Measurements from ENCODE around the gene CCNL1. TPM values are rescaled to one million over a fixed set of nuclear protein-coding genes. Genes with fewer than 3 reads are reported as not detected.
"Not testable (repeated sequence)": the region's sequence is repeated elsewhere in the genome, so short reads cannot be mapped to it uniquely, and the experiment has no call there.

CCNL1 gene
- polyA plus RNA-seq, 1 donor (not counting 4 experiments of a cell fraction or from before 2014, with no cell fraction given) = 136 TPM

- no peak overlapping the region for H3K27ac ChIP-seq (ENCODE audit: control insufficient read depth, insufficient read depth, low read length)
- no peak overlapping the region for H3K9ac ChIP-seq (ENCODE audit: control insufficient read depth, extremely low read depth, insufficient read depth, low read length)
- no peak overlapping the region for H3K4me2 ChIP-seq (ENCODE audit: control insufficient read depth, extremely low read depth, insufficient read depth, low read depth, low read length)
- no peaks in the 10 kb centered on the region for H3K36me3 ChIP-seq (ENCODE audit: control insufficient read depth in 2 of 2, extremely low read depth in 1 of 2, insufficient read depth in 2 of 2, low read length in 2 of 2)
- dilution Hi-C loops (cut with MboI; ENCODE audit: extremely low pct_ligation_motif_present, low sequenced_read_pairs) = no loop called here
- peaks cover 28% of the 10 kb centered on the region for H3K4me1 ChIP-seq (ENCODE audit: control insufficient read depth, extremely low read depth, insufficient read depth, low read length)
- no peak for TF ChIP-seq CTCF (optimal IDR thresholded peaks at IDR 0.05 in 1 of 3, IDR thresholded peaks at IDR 0.05 in 1 of 3, conservative IDR thresholded peaks at IDR 0.05 in 1 of 3; ENCODE audit: extremely low read depth in 1 of 3, insufficient read depth in 2 of 3, low read length in 3 of 3)
- TF ChIP-seq EZH2 (IDR thresholded peaks at IDR 0.05; ENCODE audit: low read length) = no peak
- no peaks in the 10 kb centered on the region for H3K79me2 ChIP-seq (ENCODE audit: control insufficient read depth, insufficient read depth, low read length)
- H3K9me3 ChIP-seq (ENCODE audit: control insufficient read depth, low read depth, low read length) = no peaks in the 10 kb centered on the region
- no peak overlapping the region for H3K4me3 ChIP-seq (ENCODE audit: control insufficient read depth in 2 of 3, extremely low read depth in 1 of 3, insufficient read depth in 2 of 3, low read depth in 1 of 3, low read length in 3 of 3)
- no peak for DNase-seq (ENCODE audit: low read depth, low spot score)
- H3K27me3 ChIP-seq (ENCODE audit: control insufficient read depth, extremely low read depth, insufficient read depth, low read length) = no peaks in the 10 kb centered on the region
- H3K9me1 ChIP-seq (ENCODE audit: control insufficient read depth, extremely low read depth, insufficient read depth, low read length) = no peaks in the 10 kb centered on the region
- FAIRE-seq = no peak
- H2AFZ ChIP-seq (ENCODE audit: control insufficient read depth, low read length) = no peak overlapping the region
- H4K20me1 ChIP-seq (ENCODE audit: control insufficient read depth, extremely low read depth, insufficient read depth, low read length) = no peaks in the 10 kb centered on the region
Measured at GRCh38 chr3:157103280-157103679, 56.7 kb downstream of the CCNL1 start.

- H3K9me3 ChIP-seq (ENCODE audit: control insufficient read depth, low read depth, low read length); H4K20me1 ChIP-seq (ENCODE audit: control insufficient read depth, extremely low read depth, insufficient read depth, low read length); dilution Hi-C loops (cut with MboI; ENCODE audit: extremely low pct_ligation_motif_present, low sequenced_read_pairs); H3K4me2 ChIP-seq (ENCODE audit: control insufficient read depth, extremely low read depth, insufficient read depth, low read depth, low read length); H3K27me3 ChIP-seq (ENCODE audit: control insufficient read depth, extremely low read depth, insufficient read depth, low read length); H3K4me3 ChIP-seq (ENCODE audit: control insufficient read depth in 2 of 3, extremely low read depth in 1 of 3, insufficient read depth in 2 of 3, low read depth in 1 of 3, low read length in 3 of 3); DNase-seq (ENCODE audit: low read depth, low spot score); FAIRE-seq; H3K27ac ChIP-seq (ENCODE audit: control insufficient read depth, insufficient read depth, low read length); H3K79me2 ChIP-seq (ENCODE audit: control insufficient read depth, insufficient read depth, low read length); H2AFZ ChIP-seq (ENCODE audit: control insufficient read depth, low read length); H3K9ac ChIP-seq (ENCODE audit: control insufficient read depth, extremely low read depth, insufficient read depth, low read length); H3K36me3 ChIP-seq (ENCODE audit: control insufficient read depth in 2 of 2, extremely low read depth in 1 of 2, insufficient read depth in 2 of 2, low read length in 2 of 2); H3K9me1 ChIP-seq (ENCODE audit: control insufficient read depth, extremely low read depth, insufficient read depth, low read length): not testable (repeated sequence)
- H3K4me1 ChIP-seq (ENCODE audit: control insufficient read depth, extremely low read depth, insufficient read depth, low read length) = peaks cover 28% of the 10 kb centered on the region
Measured at GRCh38 chr3:157102595-157102994, 57.4 kb downstream of the CCNL1 start.

GRCh38 chr3:157102098-157102497 lies 57.8 kb downstream of the CCNL1 start:
- Histone ChIP-seq H3K27ac (ENCODE audit: control insufficient read depth, insufficient read depth, low read length) (no peak overlapping the region), H3K4me3 (ENCODE audit: control insufficient read depth in 2 of 3, extremely low read depth in 1 of 3, insufficient read depth in 2 of 3, low read depth in 1 of 3, low read length in 3 of 3) (no peak overlapping the region), H3K79me2 (ENCODE audit: control insufficient read depth, insufficient read depth, low read length) (no peaks in the 10 kb centered on the region), H3K4me2 (ENCODE audit: control insufficient read depth, extremely low read depth, insufficient read depth, low read depth, low read length) (no peak overlapping the region), H4K20me1 (ENCODE audit: control insufficient read depth, extremely low read depth, insufficient read depth, low read length) (no peaks in the 10 kb centered on the region), H3K9ac (ENCODE audit: control insufficient read depth, extremely low read depth, insufficient read depth, low read length) (no peak overlapping the region), H3K4me1 (ENCODE audit: control insufficient read depth, extremely low read depth, insufficient read depth, low read length) (peaks cover 28% of the 10 kb centered on the region), H3K9me1 (ENCODE audit: control insufficient read depth, extremely low read depth, insufficient read depth, low read length) (no peaks in the 10 kb centered on the region), H3K9me3 (ENCODE audit: control insufficient read depth, low read depth, low read length) (no peaks in the 10 kb centered on the region), H3K36me3 (ENCODE audit: control insufficient read depth in 2 of 2, extremely low read depth in 1 of 2, insufficient read depth in 2 of 2, low read length in 2 of 2) (no peaks in the 10 kb centered on the region), H3K27me3 (ENCODE audit: control insufficient read depth, extremely low read depth, insufficient read depth, low read length) (no peaks in the 10 kb centered on the region), H2AFZ (ENCODE audit: control insufficient read depth, low read length) (no peak overlapping the region)
- FAIRE-seq (no peak), DNase-seq (ENCODE audit: low read depth, low spot score) (no peak)
- dilution Hi-C loops (cut with MboI; ENCODE audit: extremely low pct_ligation_motif_present, low sequenced_read_pairs) = no loop called here
- TF ChIP-seq EZH2 (IDR thresholded peaks at IDR 0.05; ENCODE audit: low read length) = no peak
- no peak for TF ChIP-seq CTCF (optimal IDR thresholded peaks at IDR 0.05 in 1 of 3, IDR thresholded peaks at IDR 0.05 in 1 of 3, conservative IDR thresholded peaks at IDR 0.05 in 1 of 3; ENCODE audit: extremely low read depth in 1 of 3, insufficient read depth in 2 of 3, low read length in 3 of 3)
